HG03045 (cell line): ENCODE measurements around the gene RFTN2.
"Not testable (repeated sequence)": the region's sequence is repeated elsewhere in the genome, so short reads cannot be mapped to it uniquely, and the experiment has no call there.

Experiments used
- ATAC-seq: cut with Tn5 transposase; IDR thresholded peaks from one replicate; pipeline ENCODE4 v1.9.1; 2021; ENCODE audit warnings: mild to moderate bottlenecking, moderate library complexity; ENCODE audit not compliant: unreplicated experiment

RFTN2 gene

GRCh38 chr2:197555467-197555866 is 119.9 kb downstream of the RFTN2 start:
- ATAC-seq = no peak

- ATAC-seq = not testable (repeated sequence)
Measured at GRCh38 chr2:197551260-197551659, 124.1 kb downstream of the RFTN2 start.

- no peak for ATAC-seq
Measured at GRCh38 chr2:197548582-197548981, 126.8 kb downstream of the RFTN2 start.

DNA sequence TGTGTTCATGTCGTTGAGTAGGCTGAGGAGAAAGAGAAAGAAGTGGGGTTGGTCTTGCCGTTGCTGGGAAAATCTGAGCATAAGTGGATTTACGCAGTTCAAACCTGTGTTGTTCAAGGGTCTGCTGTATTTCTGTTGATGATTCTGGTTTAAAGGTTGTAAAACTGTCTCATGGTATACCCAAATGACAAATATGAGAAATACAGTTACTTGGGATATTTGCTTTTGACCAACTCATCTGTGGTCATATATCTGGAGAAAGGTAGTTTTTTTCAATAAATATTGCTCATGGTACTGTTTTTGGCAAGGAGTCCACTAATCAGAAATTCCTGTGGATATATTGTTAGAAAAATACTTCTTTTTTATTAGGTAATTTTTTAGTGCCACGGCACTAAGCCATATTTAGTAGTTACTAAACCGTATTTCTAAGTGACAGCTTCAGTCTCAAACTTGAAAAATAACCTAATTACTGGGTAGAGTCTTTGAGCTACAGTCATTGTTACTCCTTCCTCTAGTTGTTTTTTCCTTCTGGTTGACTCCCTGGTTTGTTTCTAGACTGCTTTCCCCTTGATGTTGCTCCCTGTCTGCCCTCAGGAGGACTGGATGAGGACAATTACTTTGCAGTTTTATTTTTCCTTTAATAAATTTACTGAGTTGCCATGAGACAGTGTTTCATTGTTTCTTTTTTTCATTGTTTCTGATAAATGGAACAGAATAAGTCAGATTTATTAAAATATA is 128.1 kb downstream of the RFTN2 start:
- no peak for ATAC-seq

DNA sequence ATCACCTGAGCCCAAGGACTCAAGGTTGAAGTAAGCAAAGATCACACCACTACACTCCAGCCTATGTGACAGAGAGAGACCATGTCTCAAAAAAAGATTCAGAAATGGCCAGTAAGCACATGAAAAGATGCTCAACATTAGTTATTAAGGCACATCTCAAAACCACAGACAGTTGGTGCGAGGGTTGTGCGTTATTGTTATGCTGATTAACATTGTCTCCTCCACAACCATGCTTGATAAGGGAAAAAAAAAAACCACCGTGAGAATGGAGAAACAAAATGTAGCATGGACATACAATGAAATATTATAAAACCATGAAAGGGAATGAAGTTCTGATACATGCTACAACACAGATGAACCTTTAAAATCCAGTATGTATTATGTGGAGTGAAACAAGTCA is 132.2 kb downstream of the RFTN2 start:
- no peak for ATAC-seq

- no peak for ATAC-seq
Measured at GRCh38 chr2:197539734-197540133, 135.7 kb downstream of the RFTN2 start.

- ATAC-seq = no peak
Measured at GRCh38 chr2:197538412-197538811, 137.0 kb downstream of the RFTN2 start.
